Right renal cortex interstitium (tissue), 3 donors: ENCODE data around the gene EPHB6. TPM values are rescaled to one million over a fixed set of nuclear protein-coding genes. Genes with fewer than 3 reads are reported as not detected.

Experiments used
- DNase-seq, 3 donors: peaks; one replicate each; pipeline ENCODE4 v3.0.0-alpha.2; 2013; ENCODE audit warnings: low read depth in 3 of 3, low spot score in 2 of 3
- polyA plus RNA-seq, 3 donors: library from polyadenylated mRNA; unstranded; fragments of 120-200 nt; gene quantifications; one replicate each; pipeline ENCODE4 v1.2.1, GENCODE V29; 2013; ENCODE audit not compliant: insufficient read length in 3 of 3

Gene EPHB6
- polyA plus RNA-seq, 3 donors: 16.6 to 21.0 (median 19.1) TPM

- DNase-seq: no peak
These were observed 22.5 kb upstream of the EPHB6 start for GRCh38 chr7:142832417-142832816.

- DNase-seq: no peak
These were observed 21.5 kb upstream of the EPHB6 start for GRCh38 chr7:142833174-142834048.

GRCh38 chr7:142835487-142835886 lies 19.4 kb upstream of the EPHB6 start:
- DNase-seq: no peak

GRCh38 chr7:142836426-142836825 lies 18.4 kb upstream of the EPHB6 start:
- no peak for DNase-seq

GRCh38 chr7:142838461-142839213 lies 16.2 kb upstream of the EPHB6 start:
- DNase-seq: no peak

- no peak for DNase-seq
These were observed 12.6 kb upstream of the EPHB6 start for GRCh38 chr7:142842251-142842766.

- DNase-seq: no peak
These were observed 7.5 kb upstream of the EPHB6 start for GRCh38 chr7:142847353-142847752.

GRCh38 chr7:142851269-142851668 lies 3.6 kb upstream of the EPHB6 start:
- no peak for DNase-seq

GRCh38 chr7:142851919-142852318 lies 3.0 kb upstream of the EPHB6 start:
- no peak for DNase-seq

GRCh38 chr7:142853739-142854371 lies 1.0 kb upstream of the EPHB6 start:
- DNase-seq: peak; percentile 50 to 66 (median 55)

GRCh38 chr7:142855114-142855743 lies 353 bp downstream of the EPHB6 start:
- no peak for DNase-seq

GRCh38 chr7:142855756-142856564 lies 1.1 kb downstream of the EPHB6 start:
- DNase-seq: no peak

- no peak for DNase-seq
These were observed 1.8 kb downstream of the EPHB6 start for GRCh38 chr7:142856565-142857245.

GRCh38 chr7:142857625-142858024 lies 2.7 kb downstream of the EPHB6 start:
- DNase-seq: no peak

- no peak for DNase-seq
These were observed 4.5 kb downstream of the EPHB6 start for GRCh38 chr7:142859411-142859810.

GRCh38 chr7:142859829-142860228 lies 5.0 kb downstream of the EPHB6 start:
- DNase-seq: no peak

GRCh38 chr7:142860968-142861367 lies 6.1 kb downstream of the EPHB6 start:
- no peak for DNase-seq

GRCh38 chr7:142862351-142862750 lies 7.5 kb downstream of the EPHB6 start:
- no peak for DNase-seq

GRCh38 chr7:142862786-142863400 lies 8.0 kb downstream of the EPHB6 start:
- no peak for DNase-seq
